GM21423 (cell line): ENCODE measurements around the gene ADCY2.

Source experiments
- ATAC-seq: cut with Tn5 transposase; IDR thresholded peaks from one replicate; pipeline ENCODE4 v1.9.1; 2021; ENCODE audit warnings: mild to moderate bottlenecking, moderate library complexity; ENCODE audit not compliant: unreplicated experiment

Gene ADCY2

DNA sequence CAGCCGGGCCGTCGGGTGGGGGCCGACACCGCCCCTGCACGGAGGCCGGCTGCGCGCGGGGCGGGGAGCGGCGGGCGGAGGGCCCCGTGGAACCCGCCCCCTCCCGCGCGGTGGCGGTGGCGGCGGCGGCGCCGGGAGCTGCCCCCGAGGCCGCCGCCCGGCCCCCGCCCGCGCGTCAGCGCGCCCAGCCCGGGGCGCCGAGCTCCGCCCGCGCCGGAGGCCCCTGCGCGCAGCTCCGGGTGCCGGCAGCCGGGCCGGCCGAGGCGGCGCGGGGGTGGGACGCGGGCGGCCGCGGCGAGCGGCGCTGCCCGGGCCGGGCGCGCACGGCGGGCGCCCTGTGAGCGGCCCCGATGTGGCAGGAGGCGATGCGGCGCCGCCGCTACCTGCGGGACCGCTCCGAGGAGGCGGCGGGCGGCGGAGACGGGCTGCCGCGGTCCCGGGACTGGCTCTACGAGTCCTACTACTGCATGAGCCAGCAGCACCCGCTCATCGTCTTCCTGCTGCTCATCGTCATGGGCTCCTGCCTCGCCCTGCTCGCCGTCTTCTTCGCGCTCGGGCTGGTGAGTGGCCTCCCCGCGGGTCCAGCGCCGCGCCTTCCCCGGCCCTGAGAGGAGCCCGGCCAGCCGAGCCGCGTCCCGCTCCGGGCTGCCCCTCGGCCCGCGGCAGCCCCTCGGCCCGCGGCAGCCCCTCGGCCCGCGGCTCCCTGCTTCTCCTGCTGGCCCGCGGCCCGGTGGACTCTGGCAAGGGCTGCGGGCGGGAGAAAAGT lies at the start of gene ADCY2:
Gene ADCY2 (plus strand): TSS at position 192 of the 766 bp plus-strand sequence. CDS start 159 bp downstream, at position 351.
- no peak for ATAC-seq

GRCh38 chr5:7347377-7347776 lies 48.6 kb upstream of the ADCY2 start:
- no peak for ATAC-seq

GRCh38 chr5:7348168-7348854 lies 47.6 kb upstream of the ADCY2 start:
- no peak for ATAC-seq

- no peak for ATAC-seq
Measured at GRCh38 chr5:7361593-7361992, 34.3 kb upstream of the ADCY2 start.

GRCh38 chr5:7363067-7363677 lies 32.8 kb upstream of the ADCY2 start:
- ATAC-seq, result no peak

DNA sequence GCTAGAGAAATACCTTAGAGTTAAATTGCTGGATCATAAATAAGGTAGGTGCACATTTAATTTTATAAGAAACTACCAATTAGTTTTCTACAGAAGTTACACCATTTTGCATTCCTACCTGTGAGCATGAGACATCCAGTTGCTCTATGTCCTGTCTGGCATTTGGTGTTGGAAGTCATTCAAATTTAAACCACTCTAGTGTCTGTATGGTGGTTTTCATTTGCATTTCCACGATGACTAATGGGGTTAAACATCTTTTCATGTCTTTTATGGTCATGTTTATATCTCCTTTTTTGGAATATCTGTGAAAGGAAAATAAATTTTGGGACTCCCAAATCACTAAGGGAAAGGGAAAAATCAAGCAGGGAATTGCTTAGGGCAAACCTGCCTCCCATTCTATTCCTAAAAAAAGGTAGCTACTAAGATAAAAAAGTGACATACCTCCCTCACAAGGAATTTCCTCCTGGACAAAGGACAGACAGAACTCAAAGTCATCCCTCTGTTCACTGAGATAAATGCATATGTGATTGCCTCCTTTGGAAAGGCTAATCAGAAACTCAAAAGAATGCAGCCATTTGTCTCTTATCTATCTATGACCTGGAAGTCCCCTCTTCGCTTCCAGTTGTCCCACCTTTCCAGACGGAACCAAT lies 31.6 kb upstream of the ADCY2 start:
- no peak for ATAC-seq

DNA sequence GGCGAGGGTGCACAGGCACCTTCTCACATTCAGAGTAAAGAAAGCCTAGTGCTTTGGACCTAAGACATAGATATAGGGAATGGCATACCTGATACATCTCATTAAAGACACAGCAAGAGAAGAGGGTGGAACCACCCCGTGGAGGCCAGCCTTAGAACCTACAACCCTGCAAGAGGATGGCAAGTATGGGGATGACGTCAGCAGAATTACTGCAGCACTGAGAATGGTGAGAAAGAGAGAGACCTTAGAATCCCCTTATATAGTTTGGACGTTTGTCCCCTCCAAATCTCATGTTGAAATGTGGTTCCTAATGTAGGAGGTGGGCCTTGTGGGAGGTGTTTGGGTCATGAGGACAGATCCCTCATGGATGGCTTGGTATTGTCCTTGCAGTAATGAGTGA lies 28.2 kb upstream of the ADCY2 start:
- no peak for ATAC-seq

- ATAC-seq, result no peak
Measured at GRCh38 chr5:7372399-7372798, 23.5 kb upstream of the ADCY2 start.

- ATAC-seq, result no peak
Measured at GRCh38 chr5:7374186-7374585, 21.8 kb upstream of the ADCY2 start.

DNA sequence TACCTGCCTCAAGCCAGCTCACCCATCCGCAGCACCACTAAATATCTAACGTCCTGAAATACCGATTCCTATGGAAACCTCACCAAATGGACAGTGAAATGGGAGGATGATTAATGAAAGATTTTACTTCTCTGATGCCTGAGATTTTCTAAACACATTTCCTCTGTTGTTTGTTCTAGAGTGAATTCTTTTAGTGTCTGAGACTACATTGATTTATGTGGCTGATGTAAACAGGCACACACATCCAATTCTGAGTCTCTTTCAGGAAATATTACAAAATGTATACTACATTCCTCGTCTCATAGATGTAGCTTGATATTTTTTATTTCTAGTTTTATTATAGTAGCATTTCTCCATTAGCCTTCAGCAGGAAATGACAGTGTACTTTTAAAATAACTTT lies 20.5 kb upstream of the ADCY2 start:
- ATAC-seq, result no peak

- ATAC-seq, result no peak
Measured at GRCh38 chr5:7376871-7377270, 19.1 kb upstream of the ADCY2 start.

DNA sequence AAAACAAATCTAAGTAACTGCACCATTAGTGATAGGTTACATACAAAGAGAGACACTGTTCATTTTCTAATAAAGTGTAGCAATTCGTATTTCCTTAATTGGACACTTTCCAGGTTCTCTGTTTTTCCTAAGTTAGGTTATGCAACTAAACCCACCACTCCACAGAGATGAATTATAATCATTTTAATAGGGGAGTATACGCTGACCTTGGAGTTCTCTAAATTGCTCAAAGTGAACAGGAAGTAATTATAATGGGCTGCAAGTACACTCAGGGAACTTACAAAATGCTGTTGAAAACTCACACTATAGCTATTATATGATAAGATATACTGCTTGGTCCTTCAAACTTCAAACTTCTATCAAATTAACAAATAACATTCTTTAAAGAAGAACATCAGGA lies 18.2 kb upstream of the ADCY2 start:
- no peak for ATAC-seq

DNA sequence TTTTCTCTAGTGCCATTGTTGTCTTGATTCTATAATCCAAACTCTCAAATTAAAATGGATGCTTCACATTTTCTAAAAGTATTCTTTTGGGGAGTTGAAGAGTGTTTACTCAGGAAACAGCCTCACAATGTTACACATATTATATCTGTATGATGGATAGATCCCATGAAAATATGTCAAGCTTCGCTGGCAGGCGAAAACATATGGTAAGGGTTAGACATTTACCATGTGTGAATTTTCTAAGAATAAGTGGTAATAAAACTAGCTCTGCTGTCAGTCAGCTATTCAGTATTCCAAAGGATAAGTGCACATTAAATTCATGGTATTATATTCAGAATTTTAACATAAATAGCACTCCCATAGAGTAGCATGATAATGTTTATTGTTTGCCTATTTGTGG lies 13.3 kb upstream of the ADCY2 start:
- ATAC-seq, result no peak

DNA sequence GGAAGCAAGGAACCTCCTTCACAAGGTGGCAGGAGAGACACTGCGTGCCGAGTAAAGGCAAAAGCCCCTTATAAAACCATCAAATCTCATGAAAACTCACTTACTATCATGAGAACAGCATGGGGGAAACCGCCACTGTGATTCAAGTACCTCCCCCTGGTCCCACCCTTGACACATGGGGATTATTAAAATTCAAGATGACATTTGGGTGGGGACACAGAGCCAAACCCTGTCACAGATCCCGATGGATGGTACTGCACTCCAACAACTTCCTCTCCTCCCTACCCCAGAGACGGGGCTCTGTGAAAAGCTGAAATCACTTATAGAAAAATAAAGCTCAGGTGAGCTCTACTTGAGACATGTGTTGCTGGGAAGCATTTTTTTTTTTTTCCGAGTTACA lies 10.3 kb upstream of the ADCY2 start:
- no peak for ATAC-seq

- ATAC-seq, result no peak
Measured at GRCh38 chr5:7388553-7388952, 7.4 kb upstream of the ADCY2 start.

DNA sequence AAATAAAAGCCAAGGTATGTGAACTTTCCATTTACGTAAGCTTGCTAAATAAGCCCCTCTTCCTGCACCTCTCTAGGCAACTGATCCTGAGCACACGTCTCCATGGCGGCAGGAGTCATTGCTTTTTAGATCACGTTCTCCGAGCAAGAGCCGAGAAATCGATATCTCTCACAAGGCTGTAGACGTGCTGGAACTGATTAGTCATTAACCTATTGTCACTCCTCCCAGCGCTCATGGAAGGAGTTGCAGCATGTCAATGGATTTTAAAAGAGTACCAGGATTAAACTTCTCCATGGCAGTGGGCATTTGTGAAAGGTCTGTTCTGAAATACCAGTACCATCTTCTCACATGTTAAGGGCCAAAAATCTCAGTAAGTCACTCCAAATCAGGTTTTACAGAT lies 4.7 kb upstream of the ADCY2 start:
- ATAC-seq, result no peak

DNA sequence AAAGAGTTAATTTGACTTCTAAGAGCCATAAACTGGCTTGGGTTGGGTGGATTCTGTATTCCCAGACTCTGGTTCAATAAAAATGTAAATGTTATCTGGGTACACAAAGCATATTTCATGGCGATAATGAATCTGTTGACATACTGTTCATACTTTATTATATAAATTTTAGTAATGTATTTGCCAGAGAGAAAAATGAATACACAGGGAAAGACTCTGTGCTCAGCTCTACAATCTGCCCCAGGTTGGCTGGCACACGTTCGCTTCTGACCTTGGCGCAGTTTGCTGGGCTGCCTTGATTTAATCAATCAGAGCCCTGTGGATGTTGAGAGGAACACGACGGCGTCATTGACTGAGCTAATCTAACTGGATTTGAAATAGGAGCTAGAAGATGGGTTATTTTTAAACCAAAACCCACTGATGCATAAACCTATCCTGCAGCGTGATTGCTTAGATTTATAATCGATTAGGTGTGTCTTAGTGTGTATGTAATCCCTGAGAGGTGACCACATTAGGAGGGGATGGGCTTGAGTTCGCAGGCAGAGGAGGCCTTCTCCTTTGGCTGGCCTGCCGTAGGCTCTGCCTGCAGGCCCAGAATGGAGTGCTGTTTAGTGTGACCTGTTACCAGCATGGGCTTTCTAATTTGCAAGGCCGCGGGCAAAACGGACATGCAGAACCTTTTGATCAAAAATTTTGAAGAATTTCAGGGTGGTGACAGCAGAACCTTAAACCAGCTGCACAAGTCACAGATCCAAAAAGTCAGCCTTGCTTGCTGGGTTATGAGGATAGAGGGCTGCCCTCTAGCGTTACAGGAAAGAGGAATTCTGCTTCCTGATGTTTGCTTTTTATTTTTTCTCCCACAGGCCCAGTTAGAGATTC lies 3.9 kb upstream of the ADCY2 start:
- no peak for ATAC-seq

- no peak for ATAC-seq
Measured at GRCh38 chr5:7392693-7393024, 3.3 kb upstream of the ADCY2 start.

DNA sequence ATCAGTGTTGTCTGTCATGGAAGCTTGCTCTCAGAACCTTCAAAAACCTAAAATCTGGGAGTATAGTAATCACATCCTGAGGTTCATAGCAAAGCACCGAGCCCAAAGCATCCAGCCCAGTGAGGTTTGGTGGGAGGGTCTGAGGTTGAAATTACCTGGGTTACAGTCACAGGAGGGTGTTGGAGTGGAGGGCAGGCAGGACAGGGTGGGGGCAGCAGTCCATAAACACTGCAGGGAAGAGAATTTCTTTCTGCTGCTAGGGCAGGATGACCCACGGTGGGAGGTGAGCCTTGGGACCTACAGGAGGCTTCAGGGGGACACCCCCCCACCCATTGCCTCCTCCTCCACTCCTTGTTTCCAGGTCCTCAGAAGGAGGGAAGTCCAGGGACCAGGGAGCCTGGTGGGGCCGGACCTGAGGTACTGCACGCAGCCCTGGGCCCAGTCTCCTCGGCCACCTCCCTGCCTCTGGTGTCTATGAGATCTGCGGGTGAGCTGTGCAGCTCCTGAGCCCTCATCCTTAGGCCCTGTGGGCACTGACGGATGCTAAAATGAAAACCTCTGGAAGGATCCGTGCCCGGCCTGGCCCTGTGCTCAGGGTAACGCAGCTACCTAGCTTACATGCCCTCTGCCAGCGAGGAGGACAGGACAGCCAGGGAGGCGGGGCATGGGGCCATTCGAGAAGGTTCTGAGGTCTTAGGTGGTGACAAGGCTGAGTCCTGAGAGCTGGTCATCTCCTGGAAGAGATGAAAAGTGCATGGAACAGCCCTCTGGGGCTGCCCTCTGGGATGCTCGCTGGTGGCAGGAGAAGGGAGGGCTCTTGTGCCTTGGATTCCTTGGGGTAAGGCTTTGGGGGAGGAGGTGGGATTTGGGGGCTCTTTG lies 1.8 kb upstream of the ADCY2 start:
- ATAC-seq, result no peak

GRCh38 chr5:7394889-7395431 lies 978 bp upstream of the ADCY2 start:
- no peak for ATAC-seq
